Transverse colon (tissue), 4 donors: ENCODE data around the gene CHPF2.

Experiments used
- CTCF ChIP-seq, 5 experiments: fragments of 200-600 bp in 3 of 5; fragments of 450-650 bp in 2 of 5; sonication (generic) in 3 of 5; IDR thresholded peaks; 1 replicate in 2 of 5; 2 replicates in 3 of 5; pipeline ENCODE4 v1.5.1; 2016 to 2017; ENCODE audit warnings: antibody characterized with exemption in 5 of 5, inconsistent platforms in 3 of 5, mild to moderate bottlenecking in 2 of 5, moderate library complexity in 1 of 5
- POLR2A ChIP-seq: fragments of 450-650 bp; IDR thresholded peaks from one replicate; pipeline ENCODE4 v1.6.1; 2016; ENCODE audit warnings: antibody characterized with exemption, mild to moderate bottlenecking, moderate library complexity
- POLR2AphosphoS5 ChIP-seq, 3 donors: sonication (generic); formaldehyde crosslinking; IDR thresholded peaks; one replicate each; pipeline ENCODE4 v1.6.1; 2016; ENCODE audit warnings: antibody characterized with exemption in 3 of 3

GRCh38 chr7:151251689-151252560 lies 19.6 kb downstream of the CHPF2 start:
- TF ChIP-seq CTCF (IDR thresholded peaks at IDR 0.05), result no peak
- no peak for TF ChIP-seq POLR2AphosphoS5 (IDR thresholded peaks at IDR 0.05)
- no peak for TF ChIP-seq POLR2A
